ENCODE results near the gene TRAF7. TPM values are rescaled to one million over a fixed set of nuclear protein-coding genes. Genes with fewer than 3 reads are reported as not detected.
"Not testable (repeated sequence)": the region's sequence is repeated elsewhere in the genome, so short reads cannot be mapped to it uniquely, and the experiment has no call there.

Gene TRAF7
- total RNA-seq, 1 donor from 2014 or later = 78.1 TPM

- not testable (repeated sequence) for DNase-seq (ENCODE audit: extremely low spot score, unreplicated experiment); H3K27ac Mint-ChIP-seq (ENCODE audit: unreplicated experiment); H3K4me3 Mint-ChIP-seq (ENCODE audit: unreplicated experiment); H3K9me3 Mint-ChIP-seq (ENCODE audit: unreplicated experiment); H3K4me1 Mint-ChIP-seq (ENCODE audit: unreplicated experiment); H3K36me3 Mint-ChIP-seq (ENCODE audit: unreplicated experiment); H3K27me3 Mint-ChIP-seq (ENCODE audit: unreplicated experiment)
These were observed 43.0 kb upstream of the TRAF7 start for GRCh38 chr16:2112539-2113106.

GRCh38 chr16:2114225-2114624 lies 41.4 kb upstream of the TRAF7 start:
- H3K4me3 Mint-ChIP-seq (ENCODE audit: unreplicated experiment); H3K36me3 Mint-ChIP-seq (ENCODE audit: unreplicated experiment); DNase-seq (ENCODE audit: extremely low spot score, unreplicated experiment); H3K27me3 Mint-ChIP-seq (ENCODE audit: unreplicated experiment); H3K27ac Mint-ChIP-seq (ENCODE audit: unreplicated experiment); H3K9me3 Mint-ChIP-seq (ENCODE audit: unreplicated experiment); H3K4me1 Mint-ChIP-seq (ENCODE audit: unreplicated experiment): not testable (repeated sequence)

- peak; percentile 79 for DNase-seq (ENCODE audit: extremely low spot score, unreplicated experiment)
These were observed 40.5 kb upstream of the TRAF7 start for GRCh38 chr16:2114885-2115590.

GRCh38 chr16:2115591-2115973 lies 40.0 kb upstream of the TRAF7 start:
- H3K36me3 Mint-ChIP-seq (ENCODE audit: unreplicated experiment) = peaks cover 4% of the 10 kb centered on the region
- peaks cover 4% of the 10 kb centered on the region for H3K4me1 Mint-ChIP-seq (ENCODE audit: unreplicated experiment)
- no peak overlapping the region for H3K27ac Mint-ChIP-seq (ENCODE audit: unreplicated experiment)
- peak; percentile 80 for DNase-seq (ENCODE audit: extremely low spot score, unreplicated experiment)
- no peak for TF ChIP-seq CTCF (IDR thresholded peaks at IDR 0.05)
- no peaks in the 10 kb centered on the region for H3K9me3 Mint-ChIP-seq (ENCODE audit: unreplicated experiment)
- no peaks in the 10 kb centered on the region for H3K27me3 Mint-ChIP-seq (ENCODE audit: unreplicated experiment)
- H3K4me3 Mint-ChIP-seq (ENCODE audit: unreplicated experiment) = no peak overlapping the region

More at GRCh38 chr16:2114885-2115590, 40.5 kb upstream of the TRAF7 start:
- not testable (repeated sequence) for H3K9me3 Mint-ChIP-seq (ENCODE audit: unreplicated experiment); H3K27ac Mint-ChIP-seq (ENCODE audit: unreplicated experiment); H3K27me3 Mint-ChIP-seq (ENCODE audit: unreplicated experiment); H3K36me3 Mint-ChIP-seq (ENCODE audit: unreplicated experiment); H3K4me3 Mint-ChIP-seq (ENCODE audit: unreplicated experiment); H3K4me1 Mint-ChIP-seq (ENCODE audit: unreplicated experiment)

GRCh38 chr16:2116428-2116827 lies 39.2 kb upstream of the TRAF7 start:
- not testable (repeated sequence) for H3K4me3 Mint-ChIP-seq (ENCODE audit: unreplicated experiment); H3K27ac Mint-ChIP-seq (ENCODE audit: unreplicated experiment); H3K9me3 Mint-ChIP-seq (ENCODE audit: unreplicated experiment); H3K36me3 Mint-ChIP-seq (ENCODE audit: unreplicated experiment); H3K4me1 Mint-ChIP-seq (ENCODE audit: unreplicated experiment); H3K27me3 Mint-ChIP-seq (ENCODE audit: unreplicated experiment); DNase-seq (ENCODE audit: extremely low spot score, unreplicated experiment)

GRCh38 chr16:2117341-2117740 lies 38.2 kb upstream of the TRAF7 start:
- H3K9me3 Mint-ChIP-seq (ENCODE audit: unreplicated experiment); H3K4me3 Mint-ChIP-seq (ENCODE audit: unreplicated experiment); H3K36me3 Mint-ChIP-seq (ENCODE audit: unreplicated experiment); DNase-seq (ENCODE audit: extremely low spot score, unreplicated experiment); H3K27ac Mint-ChIP-seq (ENCODE audit: unreplicated experiment); H3K27me3 Mint-ChIP-seq (ENCODE audit: unreplicated experiment): not testable (repeated sequence)
- H3K4me1 Mint-ChIP-seq (ENCODE audit: unreplicated experiment) = peaks cover 14% of the 10 kb centered on the region

- H3K36me3 Mint-ChIP-seq (ENCODE audit: unreplicated experiment); H3K27me3 Mint-ChIP-seq (ENCODE audit: unreplicated experiment); H3K4me3 Mint-ChIP-seq (ENCODE audit: unreplicated experiment); H3K27ac Mint-ChIP-seq (ENCODE audit: unreplicated experiment); DNase-seq (ENCODE audit: extremely low spot score, unreplicated experiment); H3K9me3 Mint-ChIP-seq (ENCODE audit: unreplicated experiment): not testable (repeated sequence)
- H3K4me1 Mint-ChIP-seq (ENCODE audit: unreplicated experiment) = peaks cover 17% of the 10 kb centered on the region
These were observed 37.4 kb upstream of the TRAF7 start for GRCh38 chr16:2117960-2118722.

GRCh38 chr16:2121325-2121724 lies 34.3 kb upstream of the TRAF7 start:
- peak; percentile 55 for TF ChIP-seq CTCF (IDR thresholded peaks at IDR 0.05)
- H3K9me3 Mint-ChIP-seq (ENCODE audit: unreplicated experiment); DNase-seq (ENCODE audit: extremely low spot score, unreplicated experiment); H3K36me3 Mint-ChIP-seq (ENCODE audit: unreplicated experiment); H3K27me3 Mint-ChIP-seq (ENCODE audit: unreplicated experiment); H3K4me3 Mint-ChIP-seq (ENCODE audit: unreplicated experiment): not testable (repeated sequence)
- Mint-ChIP-seq H3K4me1 (ENCODE audit: unreplicated experiment) (peaks cover 34% of the 10 kb centered on the region), H3K27ac (ENCODE audit: unreplicated experiment) (peak overlapping the region; percentile 23)

Measured in osteocyte (in vitro differentiated cells).